Gastrocnemius medialis (tissue), 4 donors: ENCODE measurements around the gene ROBO1.

Source experiments
- CTCF ChIP-seq, 5 experiments: fragments of 450-650 bp in 3 of 5; fragments of 200-600 bp in 2 of 5; sonication (generic) in 2 of 5; IDR thresholded peaks in 4 of 5; conservative IDR thresholded peaks in 1 of 5; 1 replicate in 4 of 5; 2 replicates in 1 of 5; pipeline ENCODE4 v1.5.1; 2016 to 2019; ENCODE audit warnings: antibody characterized with exemption in 5 of 5, mild to moderate bottlenecking in 3 of 5, moderate library complexity in 3 of 5
- POLR2A ChIP-seq, 2 donors: fragments of 450-650 bp; IDR thresholded peaks; one replicate each; pipeline ENCODE4 v1.6.1; 2017; ENCODE audit warnings: antibody characterized with exemption in 2 of 2, mild to moderate bottlenecking in 2 of 2, moderate library complexity in 2 of 2

- TF ChIP-seq CTCF (IDR thresholded peaks at IDR 0.05 in 4 of 5, conservative IDR thresholded peaks at IDR 0.05 in 1 of 5), result no peak
- no peak for TF ChIP-seq POLR2A (IDR thresholded peaks at IDR 0.05)
These were observed 135.0 kb downstream of the ROBO1 start for GRCh38 chr3:79632842-79633241.
